Activated CD4-positive, alpha-beta memory T cell treated with anti-CD3 and anti-CD28 coated beads, Interleukin-2, amount 10 ng/mL, durations not matched to agents 7 days and 5 days (primary cell): ENCODE measurements around the gene TTN. TPM values are rescaled to one million over a fixed set of nuclear protein-coding genes. Genes with fewer than 3 reads are reported as not detected.

Experiments
- CTCF ChIA-PET: fragments of 350-600 bp; sonication (Branson Sonifier 250); formaldehyde crosslinking; loops from one replicate; lab custom pipeline; 2021; ENCODE audit warnings: antibody characterized with exemption, inconsistent platforms; lab: Charles Lee
- POLR2A ChIA-PET: fragments of 350-600 bp; sonication (Branson Sonifier 250); formaldehyde crosslinking; loops from one replicate; lab custom pipeline; 2021; ENCODE audit warnings: antibody characterized with exemption; lab: Charles Lee
- DNase-seq: peaks from one replicate; pipeline ENCODE4 v3.0.0-alpha.2; 2020
- H3K27ac Mint-ChIP-seq: one replicate; pipeline ENCODE4 v1.8.0; 2021; ENCODE audit warnings: mild to moderate bottlenecking, mixed read lengths
- H3K27me3 Mint-ChIP-seq: one replicate; pipeline ENCODE4 v1.8.0; 2021; ENCODE audit warnings: mixed read lengths
- H3K36me3 Mint-ChIP-seq: one replicate; pipeline ENCODE4 v1.8.0; 2021; ENCODE audit warnings: low read depth, mixed read lengths
- H3K4me1 Mint-ChIP-seq: one replicate; pipeline ENCODE4 v1.8.0; 2021; ENCODE audit warnings: mixed read lengths
- H3K4me3 Mint-ChIP-seq: one replicate; pipeline ENCODE4 v1.8.0; 2021; ENCODE audit warnings: mild to moderate bottlenecking, mixed read lengths
- H3K9me3 Mint-ChIP-seq: one replicate; pipeline ENCODE4 v1.8.0; 2021; ENCODE audit warnings: mixed read lengths
- total RNA-seq, 2 experiments: library from RNA; stranded (reverse); gene quantifications; one replicate each; pipeline ENCODE4 v1.2.3, GENCODE V29; 2021

Gene TTN
- total RNA-seq, 2 experiments from 2014 or later = 2.1 to 2.3 TPM

- POLR2A ChIA-PET = interaction anchor here (0.6 to 2.5 kb wide), 8 partner anchors 19 to 68 kb away, joined by 3 to 14 read pairs (median 4); partner anchors contain the start of genes PJVK and PRKRA
- Mint-ChIP-seq H3K9me3 (no peaks in the 10 kb centered on the region), H3K36me3 (peaks cover 24% of the 10 kb centered on the region), H3K4me3 (peak overlapping the region; percentile 19), H3K4me1 (peaks cover 49% of the 10 kb centered on the region), H3K27ac (no peak overlapping the region), H3K27me3 (no peaks in the 10 kb centered on the region)
- DNase-seq = no peak
- CTCF ChIA-PET = interaction anchor here (0.8 to 2.1 kb wide), 3 partner anchors 22 to 67 kb away, joined by 3 to 9 read pairs (median 4); no protein-coding TSS in a partner anchor
These were observed 324.8 kb downstream of the TTN start for GRCh38 chr2:178482437-178482836.

- Mint-ChIP-seq H3K27me3 (no peaks in the 10 kb centered on the region), H3K27ac (peak within 1 kb of the TSS; percentile 99), H3K36me3 (peaks cover 9% of the 10 kb centered on the region), H3K4me3 (peak within 1 kb of the TSS; percentile 95), H3K4me1 (peaks cover 52% of the 10 kb centered on the region), H3K9me3 (no peaks in the 10 kb centered on the region)
- CTCF ChIA-PET = interaction anchor here (0.8 to 2.3 kb wide), 6 partner anchors 15 to 66 kb away, joined by 3 to 15 read pairs (median 4); partner anchors contain the start of genes PJVK and PRKRA
- POLR2A ChIA-PET = interaction anchor here (0.6 to 2.5 kb wide), 12 partner anchors 12 to 67 kb away, joined by 3 to 14 read pairs (median 4); partner anchors contain the start of genes PJVK and PRKRA
- DNase-seq = peak; percentile 83
These were observed 326.7 kb downstream of the TTN start, which contains the start of gene PLEKHA3 for GRCh38 chr2:178480227-178481181. TSS of gene PLEKHA3 (plus strand) at chr2:178480457. CDS start at chr2:178480870, 413 bp downstream.

GRCh38 chr2:178479758-178480226 lies 327.4 kb downstream of the TTN start:
- Mint-ChIP-seq H3K27me3 (no peaks in the 10 kb centered on the region), H3K4me1 (peaks cover 49% of the 10 kb centered on the region), H3K36me3 (peaks cover 6% of the 10 kb centered on the region), H3K4me3 (peak overlapping the region; percentile 95), H3K27ac (peak overlapping the region; percentile 99), H3K9me3 (no peaks in the 10 kb centered on the region)
- POLR2A ChIA-PET = interaction anchor here (0.6 to 1.9 kb wide), 7 partner anchors 29 to 66 kb away, joined by 3 to 8 read pairs (median 3); partner anchors contain the start of genes PJVK and PRKRA
- CTCF ChIA-PET = interaction anchor here (0.8 to 2.3 kb wide), 5 partner anchors 16 to 43 kb away, joined by 3 to 15 read pairs (median 4); partner anchors contain the start of genes PJVK and PRKRA
- no peak for DNase-seq

DNA sequence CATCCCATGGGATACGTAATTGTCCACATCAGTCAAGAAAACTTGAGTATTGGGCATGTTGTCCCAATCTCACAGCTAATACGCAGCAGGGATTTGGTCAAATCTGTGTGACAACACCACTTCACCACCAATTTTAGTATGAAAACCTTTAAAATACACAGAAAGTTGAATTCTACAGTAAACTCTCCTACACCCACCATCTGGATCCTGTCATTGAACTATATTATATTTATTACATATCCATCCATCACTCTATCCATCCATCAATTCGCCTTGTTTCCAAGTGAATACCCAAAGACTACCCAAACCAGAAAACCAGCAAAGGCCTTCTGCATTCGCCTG lies 328.0 kb downstream of the TTN start:
- Mint-ChIP-seq H3K4me1 (peaks cover 47% of the 10 kb centered on the region), H3K36me3 (peaks cover 6% of the 10 kb centered on the region), H3K9me3 (no peaks in the 10 kb centered on the region), H3K27ac (peak overlapping the region; percentile 99), H3K4me3 (peak overlapping the region; percentile 95), H3K27me3 (no peaks in the 10 kb centered on the region)
- POLR2A ChIA-PET = interaction anchor here (1.0 to 1.9 kb wide), 4 partner anchors 29 to 66 kb away, joined by 3 to 8 read pairs (median 4); partner anchors contain the start of genes PJVK and PRKRA
- CTCF ChIA-PET = interaction anchor here (1.1 to 2.3 kb wide), 2 partner anchors 28 to 44 kb away, joined by 5 to 15 read pairs; partner anchors contain the start of genes PJVK and PRKRA
- no peak for DNase-seq

GRCh38 chr2:178478439-178479274 lies 328.6 kb downstream of the TTN start, which contains the start of gene FKBP7:
TSS of gene FKBP7 (minus strand) at chr2:178478600. CDS start at chr2:178478499, 101 bp downstream.
- H3K4me3 Mint-ChIP-seq = peak within 1 kb of the TSS; percentile 95
- DNase-seq = peak; percentile 87
- peaks cover 6% of the 10 kb centered on the region for H3K36me3 Mint-ChIP-seq
- CTCF ChIA-PET = interaction anchor here (2.3 kb wide), 1 partner anchor 44 kb away, joined by 15 read pairs; no protein-coding TSS in a partner anchor
- H3K4me1 Mint-ChIP-seq = peaks cover 47% of the 10 kb centered on the region
- POLR2A ChIA-PET = interaction anchor here (1.0 to 1.9 kb wide), 5 partner anchors 28 to 64 kb away, joined by 3 to 8 read pairs (median 5); partner anchors contain the start of genes PJVK and PRKRA
- no peaks in the 10 kb centered on the region for H3K9me3 Mint-ChIP-seq
- no peaks in the 10 kb centered on the region for H3K27me3 Mint-ChIP-seq
- H3K27ac Mint-ChIP-seq = peak within 1 kb of the TSS; percentile 99

DNA sequence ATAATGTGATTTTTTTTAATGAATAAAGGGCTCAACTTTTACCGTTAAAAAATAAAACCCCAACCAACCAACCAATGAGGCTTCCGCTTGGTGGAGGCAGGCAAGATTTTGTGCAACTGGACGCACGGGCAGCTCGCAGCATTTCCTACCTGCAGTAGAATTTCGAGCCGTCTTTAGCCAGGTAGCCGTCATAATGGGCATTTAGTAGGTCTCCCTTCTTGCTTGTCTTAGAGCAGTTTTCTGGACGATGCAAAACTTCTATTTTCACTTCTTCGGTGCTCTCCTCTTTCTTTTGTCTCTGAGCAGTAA lies 329.1 kb downstream of the TTN start:
- H3K4me1 Mint-ChIP-seq = peaks cover 45% of the 10 kb centered on the region
- H3K27me3 Mint-ChIP-seq = no peaks in the 10 kb centered on the region
- DNase-seq = peak; percentile 18
- H3K9me3 Mint-ChIP-seq = no peaks in the 10 kb centered on the region
- CTCF ChIA-PET = no interaction called here
- H3K27ac Mint-ChIP-seq = peak overlapping the region; percentile 99
- POLR2A ChIA-PET = interaction anchor here (1.0 kb wide), 2 partner anchors 27 to 63 kb away, joined by 3 to 5 read pairs; partner anchors contain the start of genes PJVK and PRKRA
- H3K4me3 Mint-ChIP-seq = peak overlapping the region; percentile 95
- H3K36me3 Mint-ChIP-seq = peaks cover 6% of the 10 kb centered on the region

GRCh38 chr2:178477443-178478129 lies 329.6 kb downstream of the TTN start:
- ChIA-PET CTCF (no interaction called here), POLR2A (interaction anchor here (1.0 kb wide), 2 partner anchors 27 to 63 kb away, joined by 3 to 5 read pairs; partner anchors contain the start of genes PJVK and PRKRA)
- no peaks in the 10 kb centered on the region for H3K9me3 Mint-ChIP-seq
- peaks cover 41% of the 10 kb centered on the region for H3K4me1 Mint-ChIP-seq
- DNase-seq = no peak
- peak overlapping the region; percentile 95 for H3K4me3 Mint-ChIP-seq
- peaks cover 5% of the 10 kb centered on the region for H3K36me3 Mint-ChIP-seq
- no peaks in the 10 kb centered on the region for H3K27me3 Mint-ChIP-seq
- H3K27ac Mint-ChIP-seq = peak overlapping the region; percentile 99

- H3K36me3 Mint-ChIP-seq = peaks cover 3% of the 10 kb centered on the region
- no peaks in the 10 kb centered on the region for H3K9me3 Mint-ChIP-seq
- H3K27ac Mint-ChIP-seq = no peak overlapping the region
- H3K4me3 Mint-ChIP-seq = no peak overlapping the region
- H3K27me3 Mint-ChIP-seq = no peaks in the 10 kb centered on the region
- CTCF ChIA-PET = interaction anchor here (1.0 kb wide), 1 partner anchor 26 kb away, joined by 3 read pairs; the partner anchor contains the start of genes PJVK and PRKRA
- no peak for DNase-seq
- peaks cover 29% of the 10 kb centered on the region for H3K4me1 Mint-ChIP-seq
- POLR2A ChIA-PET = no interaction called here
These were observed 330.7 kb downstream of the TTN start for GRCh38 chr2:178476477-178476876.

Other genes with a start within 250 kb of the TTN start
- gene CCDC141, start 242.7 kb upstream of the TTN start, total RNA-seq = 1 to 10 TPM; 2.6 TPM